Neural cell (in vitro differentiated cells): ENCODE data around the gene ASPRV1.

Experiments used
- CTCF ChIP-seq: fragments of 450-650 bp; IDR thresholded peaks from 2 replicates; pipeline ENCODE4 v1.5.1; 2014; ENCODE audit warnings: antibody characterized with exemption, mild to moderate bottlenecking, moderate library complexity; ENCODE audit not compliant: poor library complexity, severe bottlenecking
- EP300 ChIP-seq: fragments of 450-650 bp; conservative IDR thresholded peaks from 2 replicates; pipeline ENCODE4 v1.6.1; 2014; ENCODE audit warnings: antibody characterized with exemption, mild to moderate bottlenecking, moderate library complexity; ENCODE audit not compliant: poor library complexity, severe bottlenecking
- EZH2 ChIP-seq: fragments of 200-600, 300-800 bp; shearing (Covaris generic), sonication (generic); IDR thresholded peaks from 2 replicates; pipeline ENCODE4 v1.6.1; 2014; ENCODE audit warnings: antibody characterized with exemption, low read length, borderline replicate concordance, mild to moderate bottlenecking; ENCODE audit not compliant: insufficient read depth, poor library complexity, severe bottlenecking
- POLR2AphosphoS5 ChIP-seq: IDR thresholded peaks from 2 replicates; pipeline ENCODE4 v1.6.1; 2012
- TAF1 ChIP-seq: IDR thresholded peaks from 2 replicates; pipeline ENCODE4 v1.6.1; 2012; ENCODE audit warnings: low read depth

- no peak for TF ChIP-seq EZH2
- no peak for TF ChIP-seq CTCF
- TF ChIP-seq POLR2AphosphoS5: no peak
- no peak for TF ChIP-seq TAF1
- TF ChIP-seq EP300: no peak
These were observed 27.4 kb downstream of the ASPRV1 start for GRCh38 chr2:69933839-69934613.
